GM06990 (cell line): Measurements from ENCODE around the gene DGKD.

Experiments
- DNase-seq: peaks from one replicate; pipeline ENCODE4 v3.0.0-alpha.2; 2011; ENCODE audit not compliant: insufficient read length; ENCODE audit errors: extremely low read depth
- H3K27me3 ChIP-seq: replicated peaks from 2 replicates; pipeline ENCODE4 v1.6.0; 2011; ENCODE audit warnings: low read length; ENCODE audit not compliant: control insufficient read depth, insufficient read depth
- H3K36me3 ChIP-seq: 2 replicates; pipeline ENCODE4 v1.5.1; 2011; ENCODE audit warnings: low read length; ENCODE audit not compliant: control insufficient read depth, insufficient read depth
- H3K4me3 ChIP-seq: replicated peaks from 2 replicates; pipeline ENCODE4 v1.5.1; 2011; ENCODE audit warnings: low read depth, mild to moderate bottlenecking, control low read depth, low read length
- CTCF ChIP-seq: IDR thresholded peaks from 2 replicates; pipeline ENCODE4 v1.5.1; 2011; ENCODE audit warnings: low read length, control low read depth, mild to moderate bottlenecking, inconsistent platforms; ENCODE audit not compliant: insufficient read depth, poor library complexity, severe bottlenecking

Gene DGKD

GRCh38 chr2:233363744-233364235 is 9.5 kb downstream of the DGKD start:
- Histone ChIP-seq H3K27me3 (no peaks in the 10 kb centered on the region), H3K4me3 (no peak overlapping the region), H3K36me3 (no peaks in the 10 kb centered on the region; the same call in 1 of the 2 replicates)
- no peak for TF ChIP-seq CTCF
- DNase-seq: peak; percentile 64

- no peaks in the 10 kb centered on the region for H3K36me3 ChIP-seq
- H3K4me3 ChIP-seq: no peak overlapping the region
- DNase-seq: no peak
- no peaks in the 10 kb centered on the region for H3K27me3 ChIP-seq
- TF ChIP-seq CTCF: no peak
Observed at GRCh38 chr2:233365861-233366520, 11.7 kb downstream of the DGKD start.

GRCh38 chr2:233367586-233367985 is 13.3 kb downstream of the DGKD start:
- H3K36me3 ChIP-seq: no peaks in the 10 kb centered on the region
- TF ChIP-seq CTCF: no peak
- H3K27me3 ChIP-seq: no peaks in the 10 kb centered on the region
- DNase-seq: no peak
- H3K4me3 ChIP-seq: no peak overlapping the region

GRCh38 chr2:233368756-233369155 is 14.5 kb downstream of the DGKD start:
- H3K4me3 ChIP-seq: no peak overlapping the region
- DNase-seq: no peak
- H3K36me3 ChIP-seq: no peaks in the 10 kb centered on the region
- H3K27me3 ChIP-seq: no peaks in the 10 kb centered on the region
- no peak for TF ChIP-seq CTCF

- no peak overlapping the region for H3K4me3 ChIP-seq
- no peak for TF ChIP-seq CTCF
- H3K27me3 ChIP-seq: no peaks in the 10 kb centered on the region
- no peaks in the 10 kb centered on the region; the same call in 1 of the 2 replicates for H3K36me3 ChIP-seq
- DNase-seq: no peak
Observed at GRCh38 chr2:233369462-233369861, 15.2 kb downstream of the DGKD start.
